ENCODE measurements around the gene ARL5A. TPM values are rescaled to one million over a fixed set of nuclear protein-coding genes. Genes with fewer than 3 reads are reported as not detected.
"Not testable (repeated sequence)": the region's sequence is repeated elsewhere in the genome, so short reads cannot be mapped to it uniquely, and the experiment has no call there.

Gene ARL5A
- total and polyA plus RNA-seq, 2 donors (not counting 1 experiment from before 2014, with no cell fraction given): 29.8 to 40.3 TPM

- peak in 1 of 2 donors; percentile 36 for DNase-seq (ENCODE audit: low read depth in 2 of 2)
- H3K9ac ChIP-seq (ENCODE audit: insufficient read depth, low read length): no peak overlapping the region
- no peaks in the 10 kb centered on the region for H4K20me1 ChIP-seq (ENCODE audit: control insufficient read depth, extremely low read depth, insufficient read depth, low read length)
These were observed 31.4 kb downstream of the ARL5A start for GRCh38 chr2:151796774-151797173.

DNA sequence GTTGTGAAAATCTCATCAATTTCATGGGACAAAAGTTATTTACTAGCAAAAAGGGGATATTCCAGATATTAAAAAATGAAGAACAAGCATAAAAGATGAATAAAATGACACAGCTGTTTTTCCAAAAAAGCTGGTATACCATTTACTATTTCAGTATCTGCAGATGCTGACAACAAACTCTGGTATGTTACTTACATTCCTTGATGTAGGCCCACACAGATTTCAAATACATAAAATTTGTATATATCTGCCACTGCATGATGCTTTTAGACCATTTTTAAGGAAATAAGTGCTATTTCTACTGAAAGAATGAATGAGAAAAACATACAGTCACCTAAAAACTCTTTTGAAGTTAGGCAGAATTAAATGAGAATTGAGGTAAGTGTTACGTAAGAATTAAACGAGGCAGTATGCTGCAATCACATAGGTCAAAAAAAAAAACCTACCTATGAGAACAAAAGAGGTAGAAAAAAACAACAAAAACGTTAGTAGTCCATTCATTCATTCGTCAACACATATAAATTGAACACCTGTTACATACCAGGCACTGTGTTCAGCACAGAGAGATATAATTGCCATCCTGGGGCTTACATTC lies 32.5 kb downstream of the ARL5A start:
- Histone ChIP-seq H3K9me3 (ENCODE audit: control insufficient read depth, insufficient read depth, low read depth, low read length) (no peaks in the 10 kb centered on the region), H4K20me1 (ENCODE audit: control insufficient read depth, extremely low read depth, insufficient read depth, low read length) (no peaks in the 10 kb centered on the region), H3K27me3 (ENCODE audit: control insufficient read depth, insufficient read depth, low read length) (no peaks in the 10 kb centered on the region), H3K4me2 (ENCODE audit: extremely low read depth, insufficient read depth, low read length) (no peak overlapping the region), H3K9ac (ENCODE audit: insufficient read depth, low read length) (no peak overlapping the region), H2AFZ (ENCODE audit: low read length) (no peak overlapping the region), H3K4me1 (ENCODE audit: control insufficient read depth, extremely low read depth, insufficient read depth, low read length) (no peaks in the 10 kb centered on the region), H3K4me3 (replicated peaks in 1 of 4; ENCODE audit: control extremely low read depth in 1 of 4, insufficient read depth in 1 of 4, low read depth in 3 of 4, low read length in 4 of 4) (no peak overlapping the region), H3K79me2 (ENCODE audit: control insufficient read depth, insufficient read depth, low read length) (no peaks in the 10 kb centered on the region), H3K36me3 (ENCODE audit: control insufficient read depth, insufficient read depth, low read length) (no peaks in the 10 kb centered on the region), H3K27ac (ENCODE audit: insufficient read depth, low read length) (no peak overlapping the region)
- peak in 1 of 2 donors; percentile 25 for DNase-seq (ENCODE audit: low read depth in 2 of 2)
- no peak for TF ChIP-seq CTCF (conservative IDR thresholded peaks at IDR 0.05 in 1 of 2, IDR thresholded peaks at IDR 0.05 in 1 of 2; ENCODE audit: low read depth in 1 of 2, low read length in 2 of 2)
- TF ChIP-seq EZH2 (IDR thresholded peaks at IDR 0.05; ENCODE audit: low read length, missing control alignments): no peak

More at GRCh38 chr2:151796774-151797173, 31.4 kb downstream of the ARL5A start:
- no peaks in the 10 kb centered on the region for H3K27me3 ChIP-seq (ENCODE audit: control insufficient read depth, insufficient read depth, low read length)
- no peaks in the 10 kb centered on the region for H3K36me3 ChIP-seq (ENCODE audit: control insufficient read depth, insufficient read depth, low read length)
- no peak overlapping the region for H3K27ac ChIP-seq (ENCODE audit: insufficient read depth, low read length)
- no peaks in the 10 kb centered on the region for H3K79me2 ChIP-seq (ENCODE audit: control insufficient read depth, insufficient read depth, low read length)
- H2AFZ ChIP-seq (ENCODE audit: low read length): no peak overlapping the region
- H3K4me3 ChIP-seq (replicated peaks in 1 of 4; ENCODE audit: control extremely low read depth in 1 of 4, insufficient read depth in 1 of 4, low read depth in 3 of 4, low read length in 4 of 4): no peak overlapping the region
- no peak overlapping the region for H3K4me2 ChIP-seq (ENCODE audit: extremely low read depth, insufficient read depth, low read length)
- no peaks in the 10 kb centered on the region for H3K9me3 ChIP-seq (ENCODE audit: control insufficient read depth, insufficient read depth, low read depth, low read length)
- no peak for TF ChIP-seq EZH2 (IDR thresholded peaks at IDR 0.05; ENCODE audit: low read length, missing control alignments)
- no peak for TF ChIP-seq CTCF (conservative IDR thresholded peaks at IDR 0.05 in 1 of 2, IDR thresholded peaks at IDR 0.05 in 1 of 2; ENCODE audit: low read depth in 1 of 2, low read length in 2 of 2)
- no peaks in the 10 kb centered on the region for H3K4me1 ChIP-seq (ENCODE audit: control insufficient read depth, extremely low read depth, insufficient read depth, low read length)

DNA sequence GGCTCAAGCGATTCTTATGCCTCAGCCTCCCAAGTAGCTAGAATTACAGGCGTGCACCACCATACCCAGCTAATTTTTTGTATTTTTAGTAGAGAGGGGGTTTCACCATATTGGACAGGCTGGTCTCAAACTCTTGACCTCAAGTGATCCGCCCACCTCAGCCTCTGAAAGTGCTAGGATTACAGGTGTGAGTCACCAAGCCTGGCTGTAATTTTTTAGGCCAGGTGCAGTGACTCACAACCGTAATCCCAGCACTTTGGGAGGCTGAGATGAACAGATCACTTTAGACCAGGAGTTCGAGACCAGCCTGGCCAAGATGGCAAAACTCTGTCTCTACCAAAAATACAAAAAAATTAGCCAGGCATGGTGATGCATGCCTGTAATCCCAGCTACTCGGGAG lies 33.8 kb downstream of the ARL5A start:
- H3K4me1 ChIP-seq (ENCODE audit: control insufficient read depth, extremely low read depth, insufficient read depth, low read length); H3K27ac ChIP-seq (ENCODE audit: insufficient read depth, low read length); H3K4me2 ChIP-seq (ENCODE audit: extremely low read depth, insufficient read depth, low read length); H3K4me3 ChIP-seq (replicated peaks in 1 of 4; ENCODE audit: control extremely low read depth in 1 of 4, insufficient read depth in 1 of 4, low read depth in 3 of 4, low read length in 4 of 4); H3K79me2 ChIP-seq (ENCODE audit: control insufficient read depth, insufficient read depth, low read length); H3K9me3 ChIP-seq (ENCODE audit: control insufficient read depth, insufficient read depth, low read depth, low read length); H4K20me1 ChIP-seq (ENCODE audit: control insufficient read depth, extremely low read depth, insufficient read depth, low read length); H3K36me3 ChIP-seq (ENCODE audit: control insufficient read depth, insufficient read depth, low read length); H2AFZ ChIP-seq (ENCODE audit: low read length); H3K27me3 ChIP-seq (ENCODE audit: control insufficient read depth, insufficient read depth, low read length); DNase-seq (ENCODE audit: low read depth in 2 of 2); H3K9ac ChIP-seq (ENCODE audit: insufficient read depth, low read length): not testable (repeated sequence)

Measured in fibroblast of lung (primary cell).